ENCODE measurements around the gene NUDC.

The NUDC gene

DNA sequence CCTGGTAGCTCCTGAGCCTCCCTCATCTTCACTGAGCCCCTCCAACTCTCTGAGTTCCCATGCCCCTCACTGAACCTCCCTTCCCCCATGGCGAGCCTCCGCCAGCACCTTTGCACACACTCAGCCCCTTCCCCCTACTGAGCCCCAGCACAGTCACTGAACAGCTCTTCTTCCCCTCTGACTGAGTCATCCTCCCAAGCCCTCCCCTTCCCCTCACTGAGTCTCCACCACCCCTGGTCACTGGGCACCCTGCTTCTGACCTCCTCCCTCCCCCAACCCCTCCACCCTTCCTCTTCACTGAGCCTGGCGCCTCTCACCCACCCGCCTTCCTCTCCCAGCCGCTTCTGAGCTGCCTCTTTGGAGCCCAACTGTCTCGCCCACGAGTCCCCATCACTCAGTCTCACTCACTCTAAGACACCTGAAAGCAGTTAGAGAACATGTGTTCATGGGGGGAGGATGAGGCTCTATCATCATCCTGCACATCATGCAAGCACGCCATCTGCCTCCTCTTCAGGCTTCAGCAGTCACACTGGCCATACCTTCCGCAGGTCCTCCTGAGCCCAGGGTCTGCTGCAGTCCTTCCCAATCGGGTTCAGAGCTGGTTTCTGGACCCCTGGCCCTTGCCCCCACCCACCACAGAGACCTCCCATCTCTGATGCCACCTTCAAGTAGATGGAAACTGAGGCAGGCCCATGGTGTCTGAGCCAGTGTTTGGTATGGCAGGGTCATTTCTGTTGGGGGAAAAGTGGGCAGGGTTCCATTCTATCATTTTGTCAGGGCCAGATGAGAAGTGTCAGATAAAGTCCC is 70.0 kb downstream of the NUDC start:
- peak; percentile 21 for DNase-seq

DNA sequence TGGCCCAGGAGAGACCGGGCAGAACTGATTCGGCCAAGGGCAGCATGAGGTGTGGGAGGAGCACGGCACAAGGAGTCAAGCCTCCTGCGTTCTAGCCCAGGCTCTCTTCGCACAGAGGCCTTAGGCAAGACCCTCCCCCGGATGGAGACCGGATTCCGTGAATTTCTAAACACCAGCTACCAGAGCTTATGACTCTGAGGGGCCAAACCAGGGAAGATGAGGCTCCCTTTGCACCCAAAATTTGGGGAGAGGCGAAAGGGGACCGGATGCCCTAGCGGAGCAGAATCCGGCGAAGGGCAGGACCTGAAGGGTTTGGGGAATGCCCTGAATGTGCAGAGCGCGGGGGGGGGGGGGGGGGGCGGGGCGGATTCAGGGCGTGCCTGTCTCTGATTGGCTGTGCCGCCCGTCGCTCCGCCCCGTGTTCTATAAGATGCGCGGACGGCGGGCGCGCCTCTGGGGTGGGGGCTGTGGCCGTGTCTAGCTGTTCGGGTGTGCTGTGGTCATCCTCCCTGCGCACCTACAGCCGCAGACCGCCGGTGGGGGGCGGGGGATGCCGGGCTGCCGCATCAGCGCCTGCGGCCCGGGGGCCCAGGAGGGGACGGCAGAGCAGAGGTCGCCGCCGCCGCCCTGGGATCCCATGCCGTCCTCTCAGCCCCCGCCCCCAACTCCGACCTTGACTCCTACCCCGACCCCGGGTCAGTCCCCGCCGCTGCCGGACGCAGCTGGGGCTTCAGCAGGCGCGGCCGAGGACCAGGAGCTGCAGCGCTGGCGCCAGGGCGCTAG is 71.9 kb downstream of the NUDC start, which contains the start of gene TRNP1:
TRNP1 (plus strand) TSS at position 456 of the 783 bp plus-strand sequence; CDS start at position 551, 95 bp downstream.
- peak; percentile 84 for DNase-seq

DNA sequence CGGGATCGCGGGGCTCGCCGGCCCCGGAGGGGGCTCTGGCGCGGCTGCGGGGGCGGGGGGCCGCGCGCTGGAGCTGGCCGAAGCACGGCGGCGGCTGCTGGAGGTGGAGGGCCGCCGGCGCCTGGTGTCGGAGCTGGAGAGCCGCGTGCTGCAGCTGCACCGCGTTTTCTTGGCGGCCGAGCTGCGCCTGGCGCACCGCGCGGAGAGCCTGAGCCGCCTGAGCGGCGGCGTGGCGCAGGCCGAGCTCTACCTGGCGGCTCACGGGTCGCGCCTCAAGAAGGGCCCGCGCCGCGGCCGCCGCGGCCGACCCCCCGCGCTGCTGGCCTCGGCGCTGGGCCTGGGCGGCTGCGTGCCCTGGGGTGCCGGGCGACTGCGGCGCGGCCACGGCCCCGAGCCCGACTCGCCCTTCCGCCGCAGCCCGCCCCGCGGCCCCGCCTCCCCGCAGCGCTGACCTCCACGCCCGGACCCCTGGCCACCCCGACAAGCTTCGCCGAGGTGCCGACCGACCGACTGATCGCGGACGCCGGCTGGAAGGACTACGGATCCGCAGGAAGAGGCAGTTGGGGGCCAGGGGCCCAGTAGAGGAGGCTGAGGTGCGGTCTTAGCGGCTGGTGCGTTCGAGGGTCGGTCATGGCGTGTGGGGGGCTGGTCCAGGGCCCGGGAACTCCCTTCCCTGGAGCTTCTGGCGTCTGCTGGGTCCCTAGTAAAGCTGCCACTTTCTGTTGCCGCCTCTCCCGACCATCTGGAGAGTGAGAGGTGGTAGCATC is 72.7 kb downstream of the NUDC start:
- DNase-seq = peak; percentile 48

DNA sequence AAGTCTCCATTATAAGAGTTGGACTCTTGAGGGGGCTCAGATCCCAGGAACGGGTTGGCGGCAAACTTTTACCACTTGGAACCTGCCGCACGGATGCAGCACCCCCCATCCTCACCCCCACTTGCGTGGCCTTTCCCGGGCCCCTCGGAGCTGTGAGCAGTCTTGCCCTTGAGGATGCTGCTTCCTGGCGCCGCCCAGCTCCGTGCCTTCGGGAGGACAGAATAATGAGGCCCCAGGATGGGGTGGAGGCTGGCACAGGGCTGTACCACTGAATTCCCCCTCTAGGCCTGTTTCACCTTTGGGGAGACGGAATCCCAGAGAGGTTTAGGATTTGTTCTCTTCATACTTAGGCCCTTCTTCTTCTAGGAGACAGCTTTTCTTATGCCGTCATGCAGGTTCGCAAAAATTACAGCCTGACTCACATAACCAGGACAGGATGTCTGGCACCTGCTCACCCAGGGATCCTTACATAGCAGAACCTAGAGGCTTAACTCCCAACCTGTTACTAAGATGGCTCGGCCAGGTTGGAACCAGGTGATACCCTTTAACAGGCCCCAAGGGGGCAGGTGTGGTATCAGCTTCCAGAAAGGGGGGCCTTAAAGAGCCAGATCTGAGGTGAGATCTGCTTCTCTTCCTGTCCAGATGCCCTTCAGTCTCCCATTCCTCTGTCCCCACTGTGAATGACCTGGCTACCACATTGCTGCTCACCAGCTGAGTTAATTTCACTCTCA is 73.4 kb downstream of the NUDC start:
- DNase-seq = peak; percentile 19

DNA sequence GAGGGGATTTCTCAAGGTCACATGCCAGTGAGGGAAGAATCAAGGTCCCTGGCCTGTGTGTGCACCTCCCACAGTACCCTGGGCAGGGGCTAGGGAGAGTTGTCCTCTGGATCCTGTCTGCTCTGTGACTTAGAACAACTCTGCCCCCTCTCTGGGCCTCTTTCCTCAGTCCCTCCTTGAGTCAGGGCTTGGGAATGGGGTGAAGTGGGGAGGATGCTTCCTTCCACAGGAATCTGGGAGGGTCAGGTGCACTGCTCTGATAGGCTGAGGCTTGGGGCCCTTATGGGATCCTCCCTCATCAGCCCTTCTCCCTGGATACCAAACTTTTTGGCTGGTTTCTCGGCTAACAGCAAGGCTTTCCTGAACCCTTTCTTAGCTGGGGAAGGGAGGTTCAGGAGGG is 74.5 kb downstream of the NUDC start:
- no peak for DNase-seq
